ENCODE measurements around the gene HARS2.

- TF ChIP-seq CTCF (conservative IDR thresholded peaks at IDR 0.05): no peak
- TF ChIP-seq EZH2 (IDR thresholded peaks at IDR 0.05; ENCODE audit: low read depth): no peak
These were observed 17.0 kb upstream of the HARS2 start for GRCh38 chr5:140674211-140674610.

All from PC-9 (cell line).